GM12873 (cell line): ENCODE results near the gene ELP5.

Experiments used
- CTCF ChIP-seq: IDR thresholded peaks from 2 replicates; pipeline ENCODE4 v1.5.1; 2012; ENCODE audit warnings: low read depth, mild to moderate bottlenecking, moderate library complexity, low read length, control low read depth; ENCODE audit not compliant: insufficient read depth; ENCODE audit errors: missing control alignments

ELP5 gene

GRCh38 chr17:7281953-7282751, 30.1 kb downstream of the ELP5 start:
- no peak for TF ChIP-seq CTCF

DNA sequence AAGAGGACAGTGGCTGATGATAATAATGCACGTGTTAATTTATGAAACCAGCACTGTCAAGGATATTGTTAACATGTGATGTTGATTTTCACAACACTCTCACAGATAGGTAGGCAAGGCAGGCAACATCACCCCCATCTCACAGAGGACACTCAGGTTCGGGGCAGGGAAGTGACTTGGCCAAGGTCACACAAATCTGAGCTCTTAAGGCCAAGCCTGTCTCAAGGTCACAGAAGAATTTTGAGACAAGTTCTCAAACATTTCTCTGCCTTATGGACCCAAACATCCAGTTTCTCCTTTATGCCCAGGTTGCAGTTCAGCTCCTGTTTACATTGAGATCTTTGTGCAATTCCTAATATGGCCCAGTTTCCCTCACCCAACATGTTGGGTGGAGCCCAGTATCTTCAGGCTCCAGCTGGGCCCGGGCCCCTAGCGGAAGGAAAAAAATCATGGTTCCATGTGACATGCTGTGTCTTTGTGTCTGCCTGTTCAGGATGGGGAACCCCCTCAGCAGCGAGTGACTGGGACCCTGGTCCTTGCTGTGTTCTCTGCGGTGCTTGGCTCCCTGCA, 30.8 kb downstream of the ELP5 start:
- peak; percentile 30 for TF ChIP-seq CTCF

GRCh38 chr17:7283471-7284216, 31.6 kb downstream of the ELP5 start:
- TF ChIP-seq CTCF, result no peak

DNA sequence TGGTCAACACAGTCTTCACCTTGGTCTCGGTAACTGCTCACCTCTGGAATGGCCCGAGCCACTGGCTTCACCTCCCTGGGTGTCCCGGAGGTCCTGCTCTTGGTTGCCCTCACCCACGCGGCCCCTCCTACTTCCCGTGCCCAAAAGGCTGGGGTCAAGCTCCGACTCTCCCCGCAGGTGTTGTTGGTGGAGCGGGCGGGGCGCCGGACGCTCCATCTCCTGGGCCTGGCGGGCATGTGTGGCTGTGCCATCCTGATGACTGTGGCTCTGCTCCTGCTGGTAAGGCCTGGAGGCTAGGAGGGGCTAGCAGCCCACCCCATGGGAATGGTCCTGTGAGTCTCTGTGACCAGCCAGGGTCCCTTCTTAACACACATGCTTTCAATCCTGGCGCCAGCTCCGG, 32.9 kb downstream of the ELP5 start:
- no peak for TF ChIP-seq CTCF

DNA sequence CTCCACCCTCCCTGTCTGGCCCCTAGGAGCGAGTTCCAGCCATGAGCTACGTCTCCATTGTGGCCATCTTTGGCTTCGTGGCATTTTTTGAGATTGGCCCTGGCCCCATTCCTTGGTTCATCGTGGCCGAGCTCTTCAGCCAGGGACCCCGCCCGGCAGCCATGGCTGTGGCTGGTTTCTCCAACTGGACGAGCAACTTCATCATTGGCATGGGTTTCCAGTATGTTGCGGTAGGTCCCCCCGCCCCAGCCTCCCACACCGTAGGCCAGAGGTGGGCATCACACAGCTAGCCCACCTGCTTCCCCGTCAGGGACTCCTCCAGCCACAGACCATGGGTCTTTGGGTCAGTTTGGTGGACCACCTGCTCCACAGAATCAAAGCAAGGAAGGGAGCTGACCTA, 33.7 kb downstream of the ELP5 start:
- TF ChIP-seq CTCF, result no peak

GRCh38 chr17:7289256-7290032, 37.4 kb downstream of the ELP5 start:
- TF ChIP-seq CTCF, result no peak
